Liver (tissue), 3 donors: ENCODE data around the gene GTF2H3.

ENCODE experiments used
- CTCF ChIP-seq: fragments of 150-350 bp; IDR thresholded peaks from 2 replicates; pipeline ENCODE4 v1.5.1; 2017; ENCODE audit warnings: improper control_type of control experiment, low read depth, low read length; ENCODE audit not compliant: missing input control
- FOXA1 ChIP-seq: IDR thresholded peaks from 2 replicates; pipeline ENCODE4 v1.6.1; 2016; ENCODE audit warnings: antibody characterized with exemption
- JUND ChIP-seq, 2 donors: IDR thresholded peaks; 2 replicates each; pipeline ENCODE4 v1.6.1; 2016; ENCODE audit warnings: antibody characterized with exemption in 2 of 2
- NR2F2 ChIP-seq: IDR thresholded peaks from 2 replicates; pipeline ENCODE4 v1.6.1; 2016; ENCODE audit warnings: antibody characterized with exemption
- REST ChIP-seq: IDR thresholded peaks from 2 replicates; pipeline ENCODE4 v1.6.1; 2016; ENCODE audit warnings: antibody characterized with exemption, mild to moderate bottlenecking
- RXRA ChIP-seq, 2 donors: IDR thresholded peaks; 2 replicates each; pipeline ENCODE4 v1.6.1; 2017 to 2018; ENCODE audit warnings: antibody characterized with exemption in 2 of 2, mild to moderate bottlenecking in 1 of 2
- YY1 ChIP-seq: IDR thresholded peaks from 2 replicates; pipeline ENCODE4 v1.6.1; 2016; ENCODE audit warnings: antibody characterized with exemption, mild to moderate bottlenecking
- donor health status: healthy.
- donor health status: healthy.

- no peak for TF ChIP-seq NR2F2
- no peak for TF ChIP-seq CTCF
- no peak for TF ChIP-seq REST
- TF ChIP-seq FOXA1: no peak
- TF ChIP-seq JUND (IDR thresholded peaks at IDR 0.05): no peak
- TF ChIP-seq RXRA (IDR thresholded peaks at IDR 0.05): no peak
- no peak for TF ChIP-seq YY1
Measured at GRCh38 chr12:123648401-123648800, 14.8 kb downstream of the GTF2H3 start.
